ENCODE results near the gene DMPK. TPM values are rescaled to one million over a fixed set of nuclear protein-coding genes. Genes with fewer than 3 reads are reported as not detected.
"Not testable (repeated sequence)": the region's sequence is repeated elsewhere in the genome, so short reads cannot be mapped to it uniquely, and the experiment has no call there.

Gene DMPK
- total and polyA plus RNA-seq, 9 of the 15 experiments (the other 6 are each of a cell fraction or from before 2014, with no cell fraction given): 0.24 to 31.3 (median 7.3) TPM

DNA sequence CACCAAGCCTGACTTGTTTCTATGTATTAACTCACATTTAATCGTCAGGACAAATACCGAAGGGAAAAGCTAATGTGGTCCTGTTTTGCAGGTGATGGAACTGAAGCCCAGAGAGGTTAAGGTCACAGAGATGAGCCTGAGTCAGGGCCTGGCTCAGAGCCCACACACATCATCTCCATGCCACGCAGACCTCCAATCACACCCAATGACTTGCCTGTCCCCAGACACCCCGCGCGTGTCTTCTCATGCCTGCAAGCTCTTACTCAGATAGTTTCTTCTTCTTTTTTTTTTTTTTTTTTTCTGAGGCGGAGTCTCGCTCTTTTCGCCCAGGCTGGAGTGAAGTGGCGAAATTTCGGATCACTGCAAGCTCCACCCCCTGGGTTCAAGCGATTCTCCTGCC lies 29.7 kb downstream of the DMPK start:
- Histone ChIP-seq H3K9me1 (ENCODE audit: control insufficient read depth, insufficient read depth, low read length) (no peaks in the 10 kb centered on the region), H2AFZ (ENCODE audit: low read depth, low read length) (no peak overlapping the region), H3K4me1 (replicated peaks in 1 of 2; ENCODE audit: control insufficient read depth in 2 of 2, insufficient read depth in 2 of 2, low read length in 2 of 2) (no peaks in the 10 kb centered on the region; a peak in 1 of 5 replicates), H3K4me3 (no peak overlapping the region), H3K4me2 (ENCODE audit: insufficient read depth, low read length) (no peak overlapping the region), H3K79me2 (ENCODE audit: control insufficient read depth, insufficient read depth, low read length) (no peaks in the 10 kb centered on the region), H3K36me3 (ENCODE audit: control insufficient read depth, insufficient read depth, low read length) (no peaks in the 10 kb centered on the region), H3K27me3 (ENCODE audit: control insufficient read depth in 2 of 2, insufficient read depth in 2 of 2, low read length in 2 of 2) (no peaks in the 10 kb centered on the region), H3K9me3 (replicated peaks; ENCODE audit: control insufficient read depth, insufficient read depth, low read depth, low read length) (no peaks in the 10 kb centered on the region), H3K9ac (ENCODE audit: insufficient read depth in 1 of 2, low read depth in 2 of 2, low read length in 2 of 2) (no peak overlapping the region), H4K20me1 (replicated peaks; ENCODE audit: control insufficient read depth, insufficient read depth, low read length) (no peaks in the 10 kb centered on the region), H3K27ac (ENCODE audit: extremely low read depth, low read depth, low read length) (no peak overlapping the region)
- TF ChIP-seq, protein P1, sequence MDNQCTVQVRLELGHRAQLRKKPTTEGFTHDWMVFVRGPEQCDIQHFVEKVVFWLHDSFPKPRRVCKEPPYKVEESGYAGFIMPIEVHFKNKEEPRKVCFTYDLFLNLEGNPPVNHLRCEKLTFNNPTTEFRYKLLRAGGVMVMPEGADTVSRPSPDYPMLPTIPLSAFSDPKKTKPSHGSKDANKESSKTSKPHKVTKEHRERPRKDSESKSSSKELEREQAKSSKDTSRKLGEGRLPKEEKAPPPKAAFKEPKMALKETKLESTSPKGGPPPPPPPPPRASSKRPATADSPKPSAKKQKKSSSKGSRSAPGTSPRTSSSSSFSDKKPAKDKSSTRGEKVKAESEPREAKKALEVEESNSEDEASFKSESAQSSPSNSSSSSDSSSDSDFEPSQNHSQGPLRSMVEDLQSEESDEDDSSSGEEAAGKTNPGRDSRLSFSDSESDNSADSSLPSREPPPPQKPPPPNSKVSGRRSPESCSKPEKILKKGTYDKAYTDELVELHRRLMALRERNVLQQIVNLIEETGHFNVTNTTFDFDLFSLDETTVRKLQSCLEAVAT (IDR thresholded peaks at IDR 0.05): no peak
- TF ChIP-seq POLR2A (conservative IDR thresholded peaks at IDR 0.05) (no peak), ZFP36 (IDR thresholded peaks at IDR 0.05; ENCODE audit: low read depth, low read length, partially characterized antibody) (no peak), NFIC (IDR thresholded peaks at IDR 0.05) (peak; percentile 26; the same call in 1 of the 2 replicates)
- TF ChIP-seq, protein P2, sequence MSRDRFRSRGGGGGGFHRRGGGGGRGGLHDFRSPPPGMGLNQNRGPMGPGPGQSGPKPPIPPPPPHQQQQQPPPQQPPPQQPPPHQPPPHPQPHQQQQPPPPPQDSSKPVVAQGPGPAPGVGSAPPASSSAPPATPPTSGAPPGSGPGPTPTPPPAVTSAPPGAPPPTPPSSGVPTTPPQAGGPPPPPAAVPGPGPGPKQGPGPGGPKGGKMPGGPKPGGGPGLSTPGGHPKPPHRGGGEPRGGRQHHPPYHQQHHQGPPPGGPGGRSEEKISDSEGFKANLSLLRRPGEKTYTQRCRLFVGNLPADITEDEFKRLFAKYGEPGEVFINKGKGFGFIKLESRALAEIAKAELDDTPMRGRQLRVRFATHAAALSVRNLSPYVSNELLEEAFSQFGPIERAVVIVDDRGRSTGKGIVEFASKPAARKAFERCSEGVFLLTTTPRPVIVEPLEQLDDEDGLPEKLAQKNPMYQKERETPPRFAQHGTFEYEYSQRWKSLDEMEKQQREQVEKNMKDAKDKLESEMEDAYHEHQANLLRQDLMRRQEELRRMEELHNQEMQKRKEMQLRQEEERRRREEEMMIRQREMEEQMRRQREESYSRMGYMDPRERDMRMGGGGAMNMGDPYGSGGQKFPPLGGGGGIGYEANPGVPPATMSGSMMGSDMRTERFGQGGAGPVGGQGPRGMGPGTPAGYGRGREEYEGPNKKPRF (IDR thresholded peaks at IDR 0.05; ENCODE audit: low read depth, low read length): no peak
- CTCF ChIA-PET (ENCODE audit: low intra/inter-chr PET ratio): no interaction called here
- DNase-seq (ENCODE audit: extremely low read depth in 1 of 4, low spot score in 3 of 4) (no peak), ATAC-seq (no peak), FAIRE-seq (peak; percentile 55)
- WGBS (ENCODE audit: insufficient coverage, low coverage, missing lambda C conversion rate): 72% methylated on average over 12 of the region's 12 CpGs
- intact Hi-C loops (cut with micrococcal nuclease): no loop called here
- in situ Hi-C loops (cut with MboI): no loop called here
- BruUV-seq (replicated peaks): no TSS peak
- POLR2A ChIA-PET: interaction anchor here (1.1 to 1.4 kb wide), 4 partner anchors 11 to 46 kb away, joined by 3 to 4 read pairs (median 3); no protein-coding TSS in a partner anchor

DNA sequence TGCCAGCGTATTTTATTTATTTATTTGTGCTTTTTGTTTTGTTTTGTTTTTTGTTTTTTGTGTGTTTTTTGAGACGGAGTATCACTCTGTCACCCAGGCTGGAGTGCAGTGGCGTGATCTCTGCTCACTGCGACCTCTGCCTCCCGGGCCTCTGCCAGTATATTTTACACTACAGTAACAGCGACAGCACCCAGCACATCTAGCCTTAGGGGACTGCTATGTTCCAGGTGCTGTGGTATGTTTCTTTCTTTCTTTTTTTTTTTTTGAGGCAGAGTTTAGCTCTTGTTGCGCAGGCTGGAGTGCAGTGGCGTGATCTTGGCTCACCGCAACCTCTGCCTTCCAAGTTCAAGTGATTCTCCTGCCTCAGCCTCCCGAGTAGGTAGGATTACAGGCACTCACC lies 30.8 kb downstream of the DMPK start:
- BruUV-seq (replicated peaks); H3K27me3 ChIP-seq (ENCODE audit: control insufficient read depth in 2 of 2, insufficient read depth in 2 of 2, low read length in 2 of 2); H4K20me1 ChIP-seq (replicated peaks; ENCODE audit: control insufficient read depth, insufficient read depth, low read length); H3K4me1 ChIP-seq (replicated peaks in 1 of 2; ENCODE audit: control insufficient read depth in 2 of 2, insufficient read depth in 2 of 2, low read length in 2 of 2); H3K9me3 ChIP-seq (replicated peaks; ENCODE audit: control insufficient read depth, insufficient read depth, low read depth, low read length); H3K36me3 ChIP-seq (ENCODE audit: control insufficient read depth, insufficient read depth, low read length); H2AFZ ChIP-seq (ENCODE audit: low read depth, low read length); H3K9ac ChIP-seq (ENCODE audit: insufficient read depth in 1 of 2, low read depth in 2 of 2, low read length in 2 of 2); H3K4me2 ChIP-seq (ENCODE audit: insufficient read depth, low read length); H3K9me1 ChIP-seq (ENCODE audit: control insufficient read depth, insufficient read depth, low read length); in situ Hi-C loops (cut with MboI); H3K79me2 ChIP-seq (ENCODE audit: control insufficient read depth, insufficient read depth, low read length); H3K27ac ChIP-seq (ENCODE audit: extremely low read depth, low read depth, low read length); ATAC-seq; H3K4me3 ChIP-seq; intact Hi-C loops (cut with micrococcal nuclease); DNase-seq (ENCODE audit: extremely low read depth in 1 of 4, low spot score in 3 of 4); CTCF ChIA-PET (ENCODE audit: low intra/inter-chr PET ratio); FAIRE-seq: not testable (repeated sequence)
- 63% methylated on average over 8 of the region's 10 CpGs for WGBS (ENCODE audit: insufficient coverage, low coverage, missing lambda C conversion rate)
- POLR2A ChIA-PET: interaction anchor here (1.4 kb wide), 1 partner anchor 12 kb away, joined by 4 read pairs; no protein-coding TSS in a partner anchor

Data from K562 (cell line).